Measurements from ENCODE around the gene RANGAP1.
"Not testable (repeated sequence)": the region's sequence is repeated elsewhere in the genome, so short reads cannot be mapped to it uniquely, and the experiment has no call there.

The RANGAP1 gene

GRCh38 chr22:41296826-41297667 lies 11.1 kb upstream of the RANGAP1 start:
- DNase-seq: no peak

- not testable (repeated sequence) for DNase-seq
These were observed 8.8 kb upstream of the RANGAP1 start for GRCh38 chr22:41294816-41295215.

- no peak for DNase-seq
These were observed 4.6 kb upstream of the RANGAP1 start for GRCh38 chr22:41290262-41291221.

- peak; percentile 78 to 84 (median 82) for DNase-seq
These were observed 3.7 kb upstream of the RANGAP1 start for GRCh38 chr22:41289671-41290070.

GRCh38 chr22:41288245-41288946 lies 2.4 kb upstream of the RANGAP1 start:
- DNase-seq: no peak

GRCh38 chr22:41286639-41287091 lies 678 bp upstream of the RANGAP1 start:
- peak; percentile 78 to 91 (median 85) for DNase-seq

GRCh38 chr22:41285441-41285819 lies 557 bp downstream of the RANGAP1 start:
- peak; percentile 89 to 96 (median 94) for DNase-seq

- DNase-seq: no peak
These were observed 1.5 kb downstream of the RANGAP1 start for GRCh38 chr22:41284465-41284864.

GRCh38 chr22:41280854-41281253 lies 5.1 kb downstream of the RANGAP1 start:
- DNase-seq: no peak

GRCh38 chr22:41280065-41280464 lies 5.9 kb downstream of the RANGAP1 start:
- no peak for DNase-seq

GRCh38 chr22:41274856-41275255 lies 11.1 kb downstream of the RANGAP1 start:
- no peak for DNase-seq

GRCh38 chr22:41273128-41273527 lies 12.9 kb downstream of the RANGAP1 start:
- no peak for DNase-seq

- no peak for DNase-seq
These were observed 14.2 kb downstream of the RANGAP1 start for GRCh38 chr22:41271787-41272186.

- no peak for DNase-seq
These were observed 18.0 kb downstream of the RANGAP1 start for GRCh38 chr22:41267958-41268357.

- no peak for DNase-seq
These were observed 21.5 kb downstream of the RANGAP1 start for GRCh38 chr22:41264408-41264941.

GRCh38 chr22:41263704-41264103 lies 22.3 kb downstream of the RANGAP1 start:
- DNase-seq: no peak

- DNase-seq: no peak
These were observed 23.7 kb downstream of the RANGAP1 start for GRCh38 chr22:41262250-41262765.

- no peak for DNase-seq
These were observed 24.3 kb downstream of the RANGAP1 start for GRCh38 chr22:41261541-41262249.

GRCh38 chr22:41260871-41261270 lies 25.1 kb downstream of the RANGAP1 start:
- DNase-seq: no peak

- not testable (repeated sequence) for DNase-seq
These were observed 26.2 kb downstream of the RANGAP1 start for GRCh38 chr22:41259756-41260155.

GRCh38 chr22:41257696-41258095 lies 28.3 kb downstream of the RANGAP1 start:
- DNase-seq: no peak

All from suppressor macrophage treated with lipopolysaccharide for 1 hour (primary cell).